CD8-positive, alpha-beta memory T cell (primary cell): ENCODE measurements around the gene C6orf52. TPM values are rescaled to one million over a fixed set of nuclear protein-coding genes. Genes with fewer than 3 reads are reported as not detected.
"Not testable (repeated sequence)": the region's sequence is repeated elsewhere in the genome, so short reads cannot be mapped to it uniquely, and the experiment has no call there.

Experiments
- CTCF ChIA-PET: fragments of 350-600 bp; sonication (Branson Sonifier 250); formaldehyde crosslinking; loops from one replicate; lab custom pipeline; 2021; ENCODE audit warnings: antibody characterized with exemption; lab: Charles Lee
- POLR2A ChIA-PET: fragments of 350-600 bp; sonication (Branson Sonifier 250); formaldehyde crosslinking; loops from one replicate; lab custom pipeline; 2021; ENCODE audit warnings: antibody characterized with exemption; lab: Charles Lee
- DNase-seq, 5 donors: peaks; one replicate each; pipeline versions ENCODE4 v3.0.0 to v3.0.0-alpha.2; 2020 to 2022; ENCODE audit warnings: mixed read lengths in 1 of 5
- H3K27ac ChIP-seq: one replicate; pipeline ENCODE4 v1.7.0; 2013; ENCODE audit warnings: low read depth, mild to moderate bottlenecking, low read length, moderate library complexity
- H3K27me3 ChIP-seq: 2 replicates; pipeline ENCODE4 v1.7.0; 2013; ENCODE audit warnings: low read length, mild to moderate bottlenecking; ENCODE audit not compliant: insufficient read depth, poor library complexity, severe bottlenecking
- H3K36me3 ChIP-seq: 2 replicates; pipeline ENCODE4 v1.7.0; 2013; ENCODE audit warnings: mild to moderate bottlenecking, low read length, moderate library complexity; ENCODE audit not compliant: insufficient read depth
- H3K4me1 ChIP-seq: 2 replicates; pipeline ENCODE4 v1.7.0; 2013; ENCODE audit warnings: mild to moderate bottlenecking, low read length, moderate library complexity; ENCODE audit not compliant: insufficient read depth
- H3K4me3 ChIP-seq: 2 replicates; pipeline ENCODE4 v1.7.0; 2013; ENCODE audit warnings: mild to moderate bottlenecking, low read length
- H3K9me3 ChIP-seq: 2 replicates; pipeline ENCODE4 v1.7.0; 2013; ENCODE audit warnings: mild to moderate bottlenecking, low read length
- H3K27ac Mint-ChIP-seq, 8 donors: one replicate each; pipeline ENCODE4 v1.8.0; 2020 to 2021; ENCODE audit warnings: mixed read lengths in 8 of 8, mild to moderate bottlenecking in 6 of 8, inconsistent platforms in 3 of 8, moderate library complexity in 3 of 8
- H3K27me3 Mint-ChIP-seq, 2 donors: one replicate each; pipeline ENCODE4 v1.8.0; 2020 to 2021; ENCODE audit warnings: mixed read lengths in 2 of 2, mild to moderate bottlenecking in 1 of 2, moderate library complexity in 1 of 2
- H3K36me3 Mint-ChIP-seq, 3 donors: one replicate each; pipeline ENCODE4 v1.8.0; 2020 to 2021; ENCODE audit warnings: mixed read lengths in 3 of 3, inconsistent platforms in 1 of 3, mild to moderate bottlenecking in 1 of 3
- H3K4me1 Mint-ChIP-seq, 3 donors: one replicate each; pipeline ENCODE4 v1.8.0; 2020 to 2021; ENCODE audit warnings: mixed read lengths in 3 of 3, inconsistent platforms in 1 of 3, mild to moderate bottlenecking in 1 of 3
- H3K4me3 Mint-ChIP-seq, 7 donors: one replicate each; pipeline ENCODE4 v1.8.0; 2020 to 2021; ENCODE audit warnings: mixed read lengths in 7 of 7, mild to moderate bottlenecking in 6 of 7, moderate library complexity in 4 of 7, inconsistent platforms in 2 of 7
- H3K9me3 Mint-ChIP-seq, 5 donors: one replicate each; pipeline ENCODE4 v1.8.0; 2020 to 2022; ENCODE audit warnings: mixed read lengths in 5 of 5, mild to moderate bottlenecking in 3 of 5, moderate library complexity in 2 of 5, inconsistent platforms in 1 of 5
- polyA plus RNA-seq: library from polyadenylated mRNA; unstranded; fragments of 300-500 nt; fragmentation: Illumina TruSeq; gene quantifications from one replicate; pipeline ENCODE4 v1.2.3, GENCODE V29; 2021
- total RNA-seq, 2 experiments: library from RNA; stranded (reverse); gene quantifications; one replicate each; pipeline ENCODE4 v1.2.3, GENCODE V29; 2021

The C6orf52 gene
- total and polyA plus RNA-seq, 3 experiments from 2014 or later: 6.8 to 7.4 TPM; not detected in 1

DNA sequence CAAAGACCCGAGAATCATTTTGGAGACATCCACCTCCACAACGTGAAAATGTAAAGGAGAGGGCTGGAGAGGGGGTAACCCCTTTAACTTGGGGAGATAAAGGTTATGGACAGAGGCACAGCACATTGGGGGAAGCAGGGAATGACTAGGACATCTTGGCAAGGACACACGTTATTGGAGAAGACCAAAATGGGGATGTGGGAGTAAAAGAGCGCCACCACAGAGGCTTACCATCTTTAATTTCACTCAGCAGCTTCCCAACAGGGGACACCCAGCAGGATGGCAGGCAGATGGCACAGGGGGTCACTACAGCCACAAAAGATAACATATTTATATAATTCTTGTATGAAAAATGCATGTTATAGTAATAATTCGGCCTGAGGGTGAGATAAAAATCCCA lies 9.8 kb downstream of the C6orf52 start:
- Histone ChIP-seq H3K36me3 (no peaks in the 10 kb centered on the region), H3K27ac (no peak overlapping the region), H3K27me3 (no peaks in the 10 kb centered on the region), H3K4me1 (no peaks in the 10 kb centered on the region), H3K4me3 (no peak overlapping the region), H3K9me3 (no peaks in the 10 kb centered on the region)
- H3K9me3 Mint-ChIP-seq: no peaks in the 10 kb centered on the region
- DNase-seq: no peak
- H3K27ac Mint-ChIP-seq: peak overlapping the region in 4 of 8 donors; percentile 19 to 66 (median 55)
- peaks cover 29 to 44% (median 38%) of the 10 kb centered on the region in 3 donors for H3K4me1 Mint-ChIP-seq
- no peak overlapping the region for H3K4me3 Mint-ChIP-seq
- CTCF ChIA-PET: no interaction called here
- POLR2A ChIA-PET: no interaction called here
- no peaks in the 10 kb centered on the region for H3K36me3 Mint-ChIP-seq
- peaks cover 6 to 19% of the 10 kb centered on the region in 2 donors for H3K27me3 Mint-ChIP-seq

DNA sequence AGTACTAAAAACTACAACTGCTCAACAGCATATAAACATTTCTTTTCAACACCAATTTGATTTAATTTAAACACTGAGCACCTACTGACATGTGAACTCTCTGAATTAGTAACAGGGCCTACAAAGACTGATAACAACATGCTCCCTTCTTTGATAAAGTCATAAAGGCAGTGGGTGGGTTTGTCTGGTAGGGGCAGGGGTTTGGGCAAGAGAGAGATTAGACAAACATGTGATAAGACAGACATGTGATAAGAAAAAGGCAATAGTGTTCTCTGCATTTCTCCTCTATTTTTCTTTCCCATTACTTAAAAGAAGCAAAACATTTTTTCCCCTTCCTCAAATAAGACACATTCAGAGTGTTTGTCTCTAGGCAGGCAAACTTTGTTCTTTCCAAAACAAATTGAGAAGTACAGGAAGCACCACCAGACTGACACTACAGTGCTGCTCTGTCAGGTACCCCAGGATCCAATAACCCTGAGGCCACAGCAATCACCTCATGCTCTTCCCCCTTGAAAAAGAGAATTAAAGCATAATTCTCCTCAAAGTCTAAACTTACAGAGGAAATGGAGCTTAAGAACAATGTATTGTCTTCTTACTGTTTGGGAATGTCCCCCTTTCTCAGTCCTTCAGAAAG lies 11.9 kb downstream of the C6orf52 start:
- ChIA-PET POLR2A (interaction anchor here (0.9 kb wide), 1 partner anchor 12 kb away, joined by 3 read pairs; the partner anchor contains the start of genes C6orf52 and PAK1IP1), CTCF (no interaction called here)

DNA sequence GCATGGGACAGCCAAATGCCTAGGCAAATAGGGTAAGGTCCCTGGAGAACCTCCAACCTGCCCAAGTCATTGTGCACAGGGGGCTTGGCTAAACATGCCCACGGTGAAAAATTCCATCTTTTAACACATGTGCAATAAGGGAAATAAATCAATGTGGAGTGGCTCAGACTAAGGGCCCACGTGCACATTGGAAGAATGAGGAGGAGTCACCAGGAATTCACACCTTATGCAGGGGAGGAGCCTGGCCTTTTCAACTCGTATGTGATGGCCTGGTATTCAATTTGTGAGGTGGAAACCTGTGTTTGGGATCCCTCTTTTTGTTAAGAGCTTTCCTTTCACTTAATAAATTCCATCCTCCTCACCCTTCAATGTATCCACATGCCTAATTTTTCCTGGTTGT lies 12.6 kb downstream of the C6orf52 start:
- Histone ChIP-seq H3K4me1 (no peaks in the 10 kb centered on the region), H3K4me3 (no peak overlapping the region), H3K27ac (no peak overlapping the region), H3K27me3 (no peaks in the 10 kb centered on the region), H3K36me3 (no peaks in the 10 kb centered on the region), H3K9me3 (no peaks in the 10 kb centered on the region)
- DNase-seq: no peak
- CTCF ChIA-PET: no interaction called here
- H3K36me3 Mint-ChIP-seq: no peaks in the 10 kb centered on the region
- peaks cover 6 to 18% of the 10 kb centered on the region in 2 donors for H3K27me3 Mint-ChIP-seq
- H3K27ac Mint-ChIP-seq: no peak overlapping the region
- no peak overlapping the region for H3K4me3 Mint-ChIP-seq
- POLR2A ChIA-PET: no interaction called here
- no peaks in the 10 kb centered on the region for H3K9me3 Mint-ChIP-seq
- H3K4me1 Mint-ChIP-seq: peaks cover 29 to 44% (median 38%) of the 10 kb centered on the region in 3 donors

More for the DNA sequence above, 11.9 kb downstream of the C6orf52 start:
- H3K27me3 Mint-ChIP-seq: peaks cover 6 to 18% of the 10 kb centered on the region in 2 donors
- peak overlapping the region in 7 of 8 donors; percentile 14 to 80 (median 69) for H3K27ac Mint-ChIP-seq
- no peak overlapping the region for H3K4me3 Mint-ChIP-seq
- Histone ChIP-seq H3K36me3 (no peaks in the 10 kb centered on the region), H3K4me1 (no peaks in the 10 kb centered on the region), H3K4me3 (no peak overlapping the region), H3K9me3 (no peaks in the 10 kb centered on the region), H3K27me3 (no peaks in the 10 kb centered on the region), H3K27ac (no peak overlapping the region)
- no peaks in the 10 kb centered on the region for H3K36me3 Mint-ChIP-seq
- no peak for DNase-seq
- no peaks in the 10 kb centered on the region for H3K9me3 Mint-ChIP-seq
- H3K4me1 Mint-ChIP-seq: peaks cover 29 to 44% (median 38%) of the 10 kb centered on the region in 3 donors

DNA sequence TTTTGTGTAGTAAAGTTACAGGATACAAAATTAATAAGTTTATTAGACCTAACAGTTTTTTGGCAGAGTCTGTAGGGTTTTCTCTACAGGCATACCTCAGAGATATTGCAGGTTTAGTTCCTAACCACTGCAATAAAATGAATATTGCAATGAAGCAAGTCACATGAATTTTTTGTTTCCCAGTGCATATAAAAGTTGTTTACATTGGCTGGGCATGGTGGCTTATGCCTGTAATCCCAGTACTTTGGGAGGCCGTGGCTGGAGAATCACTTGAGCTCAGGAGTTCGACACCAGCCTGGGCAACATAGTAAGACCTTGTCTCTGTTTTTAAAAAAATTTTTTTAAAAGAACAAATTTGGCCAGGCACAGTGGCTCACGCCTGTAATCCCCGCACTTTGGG lies 16.0 kb downstream of the C6orf52 start:
- Mint-ChIP-seq H3K27me3 (peaks cover 0 to 5% of the 10 kb centered on the region in 2 donors), H3K4me1 (peaks cover 11 to 19% (median 16%) of the 10 kb centered on the region in 3 donors), H3K9me3 (no peaks in the 10 kb centered on the region), H3K4me3 (no peak overlapping the region), H3K27ac (peak overlapping the region in 1 of 8 donors; percentile 63), H3K36me3 (no peaks in the 10 kb centered on the region)
- DNase-seq: no peak
- ChIA-PET POLR2A (no interaction called here), CTCF (no interaction called here)
- Histone ChIP-seq H3K4me3 (no peak overlapping the region), H3K4me1 (no peaks in the 10 kb centered on the region), H3K36me3 (no peaks in the 10 kb centered on the region), H3K9me3 (no peaks in the 10 kb centered on the region), H3K27me3 (no peaks in the 10 kb centered on the region), H3K27ac (no peak overlapping the region)

DNA sequence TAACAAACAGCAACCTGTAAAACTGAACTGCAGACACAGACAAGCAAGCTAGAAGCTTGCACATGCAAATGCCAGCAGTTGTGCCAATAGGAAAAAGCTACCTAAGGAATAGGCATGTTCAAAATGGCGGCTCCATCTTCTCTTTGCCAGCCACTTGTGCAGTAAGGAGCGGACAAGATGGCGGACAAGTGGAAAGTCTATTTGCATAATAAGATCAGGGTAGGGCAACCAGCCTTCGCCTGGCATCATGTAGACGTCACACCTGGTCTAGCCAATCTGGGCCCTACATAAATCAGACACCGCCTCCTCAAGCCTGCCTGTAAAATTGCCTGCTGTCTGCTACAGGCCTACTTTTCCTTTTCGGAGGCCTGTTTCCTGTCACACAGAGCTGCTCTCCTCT lies 18.0 kb downstream of the C6orf52 start:
- no peaks in the 10 kb centered on the region for H3K4me1 ChIP-seq
- ChIA-PET POLR2A (no interaction called here), CTCF (no interaction called here)
- no peaks in the 10 kb centered on the region for H3K9me3 ChIP-seq
- peaks cover 0 to 5% of the 10 kb centered on the region in 2 donors for H3K27me3 Mint-ChIP-seq
- H3K36me3 ChIP-seq: no peaks in the 10 kb centered on the region
- no peak for DNase-seq
- no peak overlapping the region for H3K4me3 ChIP-seq
- no peaks in the 10 kb centered on the region for H3K4me1 Mint-ChIP-seq
- H3K27ac ChIP-seq: no peak overlapping the region
- no peaks in the 10 kb centered on the region for H3K27me3 ChIP-seq
- H3K27ac Mint-ChIP-seq: no peak overlapping the region
- no peaks in the 10 kb centered on the region for H3K9me3 Mint-ChIP-seq
- H3K36me3 Mint-ChIP-seq: no peaks in the 10 kb centered on the region
- H3K4me3 Mint-ChIP-seq: no peak overlapping the region

DNA sequence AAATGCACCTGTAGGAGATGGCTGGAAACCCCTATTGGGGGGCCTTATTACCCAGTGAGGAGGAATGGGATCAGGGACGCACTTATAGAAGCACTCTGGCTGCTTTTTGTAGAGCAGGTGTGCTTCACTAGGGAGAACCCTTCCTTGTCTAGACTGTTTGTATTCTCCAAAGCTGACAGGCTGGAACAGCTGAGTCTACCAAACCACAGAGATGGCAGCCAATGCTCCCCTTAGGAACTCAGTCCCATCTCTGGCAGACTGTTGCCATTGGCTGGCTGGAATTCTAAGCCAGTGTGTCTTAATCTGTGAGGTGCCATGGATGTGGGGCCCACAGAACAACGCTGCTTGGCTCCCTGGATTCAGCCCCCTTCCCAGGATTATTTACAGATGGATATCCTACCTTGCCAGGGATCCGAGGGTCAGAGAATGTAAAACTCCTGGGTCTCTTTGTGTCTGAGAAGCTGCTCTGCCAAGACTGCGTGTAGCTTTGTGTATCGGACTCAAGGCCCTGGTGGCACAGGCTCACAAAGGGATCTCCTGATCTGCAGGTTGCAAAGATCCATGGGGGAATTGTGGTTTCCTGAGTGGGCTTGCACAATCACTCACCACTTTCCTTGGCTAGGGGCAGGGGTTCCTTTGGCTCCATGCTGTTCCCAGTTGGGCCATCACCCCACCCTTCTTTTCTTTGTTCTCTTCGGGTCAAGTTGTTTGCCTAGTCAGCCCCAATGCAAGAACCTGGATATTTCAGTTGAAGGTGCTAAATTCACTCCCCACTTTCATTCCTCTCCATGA lies 26.1 kb downstream of the C6orf52 start:
- Histone ChIP-seq H3K9me3 (no peaks in the 10 kb centered on the region), H3K27ac (no peak overlapping the region), H3K27me3 (no peaks in the 10 kb centered on the region), H3K4me3 (no peak overlapping the region), H3K4me1 (no peaks in the 10 kb centered on the region), H3K36me3 (no peaks in the 10 kb centered on the region)
- Mint-ChIP-seq H3K4me3 (no peak overlapping the region), H3K9me3 (peaks cover 0 to 6% (median 3%) of the 10 kb centered on the region in 5 donors), H3K27me3 (peaks cover 11 to 46% of the 10 kb centered on the region in 2 donors), H3K4me1 (no peaks in the 10 kb centered on the region), H3K36me3 (peaks cover 0 to 1% (median 0%) of the 10 kb centered on the region in 3 donors), H3K27ac (no peak overlapping the region)
- ChIA-PET CTCF (interaction anchor here (0.5 kb wide), 1 partner anchor 26 kb away, joined by 3 read pairs; the partner anchor contains the start of gene C6orf52), POLR2A (no interaction called here)
- no peak for DNase-seq

DNA sequence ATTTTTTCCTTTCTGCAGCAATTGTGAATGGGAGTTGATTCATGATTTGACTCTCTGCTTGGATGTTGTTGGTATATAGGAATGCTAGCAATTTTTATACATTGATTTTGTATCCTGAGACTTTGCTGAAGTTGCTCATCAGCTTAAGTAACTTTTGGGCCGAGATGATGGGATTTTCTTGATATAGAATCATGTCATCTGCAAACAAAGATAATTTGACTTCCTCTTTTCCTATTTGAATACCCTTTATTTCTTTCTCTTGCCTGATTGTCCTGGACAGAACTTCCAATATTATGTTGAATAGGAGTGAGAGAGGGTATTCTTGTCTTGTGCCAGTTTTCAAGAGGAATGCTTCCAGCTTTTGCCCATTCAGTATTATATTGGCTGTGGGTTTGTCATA lies 28.8 kb downstream of the C6orf52 start:
- H3K4me3 ChIP-seq, H3K4me3 Mint-ChIP-seq, H3K36me3 ChIP-seq, DNase-seq, H3K9me3 Mint-ChIP-seq, H3K9me3 ChIP-seq, H3K4me1 Mint-ChIP-seq, POLR2A ChIA-PET, H3K27ac ChIP-seq, H3K27me3 ChIP-seq, H3K36me3 Mint-ChIP-seq, H3K4me1 ChIP-seq, H3K27ac Mint-ChIP-seq, CTCF ChIA-PET: not testable (repeated sequence)
- peaks cover 11 to 43% of the 10 kb centered on the region in 2 donors for H3K27me3 Mint-ChIP-seq

DNA sequence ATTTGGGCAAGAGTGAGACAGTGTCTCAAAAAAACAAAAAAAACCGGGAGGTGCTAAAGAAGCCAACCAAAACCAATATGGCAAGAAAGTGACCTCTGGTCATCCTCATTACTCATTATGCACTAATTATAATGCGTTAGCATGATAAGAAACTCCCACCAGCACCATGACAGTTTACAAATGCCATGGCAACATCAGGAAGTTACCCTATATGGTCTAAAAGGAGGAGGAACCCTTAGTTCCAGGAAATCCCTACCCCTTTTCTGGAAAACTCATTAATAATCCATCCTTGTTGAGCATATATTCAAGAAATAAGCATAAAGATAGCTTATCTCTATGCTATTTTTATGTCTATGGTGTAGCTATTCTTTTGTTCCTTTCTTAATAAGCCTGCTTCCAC lies 31.7 kb downstream of the C6orf52 start:
- no peak for DNase-seq
- H3K4me1 ChIP-seq: no peaks in the 10 kb centered on the region
- no peak overlapping the region for H3K27ac ChIP-seq
- no peak overlapping the region for H3K27ac Mint-ChIP-seq
- ChIA-PET CTCF (interaction anchor here (1.5 kb wide), 1 partner anchor 18 kb away, joined by 3 read pairs; no protein-coding TSS in a partner anchor), POLR2A (no interaction called here)
- H3K36me3 ChIP-seq: no peaks in the 10 kb centered on the region
- peaks cover 0 to 1% (median 0%) of the 10 kb centered on the region in 3 donors for H3K36me3 Mint-ChIP-seq
- no peaks in the 10 kb centered on the region for H3K9me3 ChIP-seq
- H3K27me3 ChIP-seq: no peaks in the 10 kb centered on the region
- H3K27me3 Mint-ChIP-seq: peaks cover 6 to 27% of the 10 kb centered on the region in 2 donors
- H3K4me3 Mint-ChIP-seq: no peak overlapping the region
- no peak overlapping the region for H3K4me3 ChIP-seq
- no peaks in the 10 kb centered on the region for H3K4me1 Mint-ChIP-seq
- peaks cover 0 to 6% (median 3%) of the 10 kb centered on the region in 5 donors for H3K9me3 Mint-ChIP-seq
